ENCODE results near the gene TMEM255B. TPM values are rescaled to one million over a fixed set of nuclear protein-coding genes. Genes with fewer than 3 reads are reported as not detected.

Gene TMEM255B
- total and polyA plus RNA-seq, 9 of the 15 experiments (the other 6 are each of a cell fraction or from before 2014, with no cell fraction given): 0.01 to 0.75 (median 0.23) TPM

- Histone ChIP-seq H3K9me3 (replicated peaks; ENCODE audit: control insufficient read depth, insufficient read depth, low read depth, low read length) (no peaks in the 10 kb centered on the region; the same call in 1 of the 2 replicates), H3K4me2 (ENCODE audit: insufficient read depth, low read length) (no peak overlapping the region), H3K4me1 (replicated peaks in 1 of 2; ENCODE audit: control insufficient read depth in 2 of 2, insufficient read depth in 2 of 2, low read length in 2 of 2) (peaks cover 10 to 31% of the 10 kb centered on the region in 2 experiments), H3K9ac (ENCODE audit: insufficient read depth in 1 of 2, low read depth in 2 of 2, low read length in 2 of 2) (no peak overlapping the region), H3K36me3 (ENCODE audit: control insufficient read depth, insufficient read depth, low read length) (no peaks in the 10 kb centered on the region), H3K27ac (ENCODE audit: extremely low read depth, low read depth, low read length) (no peak overlapping the region), H3K9me1 (ENCODE audit: control insufficient read depth, insufficient read depth, low read length) (no peaks in the 10 kb centered on the region), H3K27me3 (ENCODE audit: control insufficient read depth in 2 of 2, insufficient read depth in 2 of 2, low read length in 2 of 2) (peaks cover 20 to 82% of the 10 kb centered on the region in 2 experiments), H3K4me3 (no peak overlapping the region), H2AFZ (ENCODE audit: low read depth, low read length) (no peak overlapping the region), H4K20me1 (replicated peaks; ENCODE audit: control insufficient read depth, insufficient read depth, low read length) (peaks cover 10% of the 10 kb centered on the region; the same call in 1 of the 2 replicates), H3K79me2 (ENCODE audit: control insufficient read depth, insufficient read depth, low read length) (no peaks in the 10 kb centered on the region)
- no peak for TF ChIP-seq ZNF316 (IDR thresholded peaks at IDR 0.05)
- TF ChIP-seq VEZF1 (CRISPR knock-in tag; IDR thresholded peaks at IDR 0.05): no peak
- TF ChIP-seq ZSCAN29 (IDR thresholded peaks at IDR 0.05): no peak
- TF ChIP-seq ILK (tag; IDR thresholded peaks at IDR 0.05; ENCODE audit: borderline replicate concordance, low read depth): no peak
- no peak for TF ChIP-seq MAZ (CRISPR knock-in tag; conservative IDR thresholded peaks at IDR 0.05 in 1 of 2, IDR thresholded peaks at IDR 0.05 in 1 of 2)
- no peak for TF ChIP-seq SRSF1 (IDR thresholded peaks at IDR 0.05; ENCODE audit: low read depth, low read length)
- DNase-seq (ENCODE audit: extremely low read depth in 1 of 4, low spot score in 3 of 4) (no peak), FAIRE-seq (no peak), ATAC-seq (no peak)
- in situ Hi-C loops (cut with MboI): no loop called here
- BruUV-seq (replicated peaks): no TSS peak
- ChIA-PET POLR2A (no interaction called here), CTCF (ENCODE audit: low intra/inter-chr PET ratio) (no interaction called here)
- 19% methylated on average over 11 of the region's 13 CpGs for WGBS (ENCODE audit: insufficient coverage, low coverage, missing lambda C conversion rate)
- intact Hi-C loops (cut with micrococcal nuclease): no loop called here
Observed at GRCh38 chr13:113749507-113749906, 9.5 kb upstream of the TMEM255B start.
